GOT3 (cell line): ENCODE data around the gene NRXN3.
"Not testable (repeated sequence)": the region's sequence is repeated elsewhere in the genome, so short reads cannot be mapped to it uniquely, and the experiment has no call there.

ENCODE experiments used
- DNase-seq: peaks from one replicate; lab custom pipeline; 2025; ENCODE audit warnings: mixed read lengths; lab: John Stamatoyannopoulos, UW

NRXN3 gene

GRCh38 chr14:79077096-79077495, 906.9 kb downstream of the NRXN3 start:
- no peak for DNase-seq

- DNase-seq = no peak
These were observed 909.9 kb downstream of the NRXN3 start for GRCh38 chr14:79080040-79080439.

GRCh38 chr14:79082883-79083282, 912.7 kb downstream of the NRXN3 start:
- no peak for DNase-seq

- DNase-seq = no peak
These were observed 913.2 kb downstream of the NRXN3 start for GRCh38 chr14:79083356-79083755.

GRCh38 chr14:79084861-79085260, 914.7 kb downstream of the NRXN3 start:
- no peak for DNase-seq

- no peak for DNase-seq
These were observed 919.4 kb downstream of the NRXN3 start for GRCh38 chr14:79089576-79089975.

- no peak for DNase-seq
These were observed 920.5 kb downstream of the NRXN3 start for GRCh38 chr14:79090641-79091180.

GRCh38 chr14:79091381-79091963, 921.3 kb downstream of the NRXN3 start:
- DNase-seq = no peak

- DNase-seq = no peak
These were observed 923.4 kb downstream of the NRXN3 start for GRCh38 chr14:79093531-79093930.

GRCh38 chr14:79094951-79095350, 924.8 kb downstream of the NRXN3 start:
- DNase-seq = no peak

- no peak for DNase-seq
These were observed 926.6 kb downstream of the NRXN3 start for GRCh38 chr14:79096811-79097210.

GRCh38 chr14:79098324-79098723, 928.2 kb downstream of the NRXN3 start:
- no peak for DNase-seq

- no peak for DNase-seq
These were observed 930.4 kb downstream of the NRXN3 start for GRCh38 chr14:79100578-79100977.

- DNase-seq = no peak
These were observed 931.2 kb downstream of the NRXN3 start for GRCh38 chr14:79101388-79101787.

- DNase-seq = no peak
These were observed 933.6 kb downstream of the NRXN3 start for GRCh38 chr14:79103764-79104163.

GRCh38 chr14:79110564-79110963, 940.4 kb downstream of the NRXN3 start:
- DNase-seq = not testable (repeated sequence)

GRCh38 chr14:79111987-79112501, 941.9 kb downstream of the NRXN3 start:
- no peak for DNase-seq

- DNase-seq = no peak
These were observed 947.4 kb downstream of the NRXN3 start for GRCh38 chr14:79117561-79117960.

GRCh38 chr14:79118291-79118690, 948.1 kb downstream of the NRXN3 start:
- no peak for DNase-seq

- DNase-seq = no peak
These were observed 964.2 kb downstream of the NRXN3 start for GRCh38 chr14:79134361-79134760.

- DNase-seq = no peak
These were observed 966.2 kb downstream of the NRXN3 start for GRCh38 chr14:79136071-79137044.

- DNase-seq = no peak
These were observed 966.9 kb downstream of the NRXN3 start for GRCh38 chr14:79137045-79137430.

- no peak for DNase-seq
These were observed 967.7 kb downstream of the NRXN3 start for GRCh38 chr14:79137836-79138235.
